GM19467 (cell line): ENCODE results near the gene CCL23.
"Not testable (repeated sequence)": the region's sequence is repeated elsewhere in the genome, so short reads cannot be mapped to it uniquely, and the experiment has no call there.

ENCODE experiments used
- ATAC-seq: cut with Tn5 transposase; IDR thresholded peaks from one replicate; pipeline ENCODE4 v1.9.1; 2021; ENCODE audit warnings: mild to moderate bottlenecking, moderate library complexity; ENCODE audit not compliant: unreplicated experiment

The CCL23 gene

GRCh38 chr17:36004594-36005108, 13.1 kb downstream of the CCL23 start:
- no peak for ATAC-seq

GRCh38 chr17:36002631-36003030, 15.1 kb downstream of the CCL23 start:
- no peak for ATAC-seq

- no peak for ATAC-seq
These were observed 15.7 kb downstream of the CCL23 start for GRCh38 chr17:36001862-36002603.

GRCh38 chr17:36001110-36001771, 16.5 kb downstream of the CCL23 start, which contains the start of gene CCL15:
TSS of gene CCL15 (minus strand) at chr17:36001553. CDS start at chr17:36001492, 61 bp downstream.
- no peak for ATAC-seq

- ATAC-seq: no peak
These were observed 17.1 kb downstream of the CCL23 start for GRCh38 chr17:36000732-36001109.

GRCh38 chr17:35998756-35999155, 19.0 kb downstream of the CCL23 start:
- ATAC-seq: no peak

GRCh38 chr17:35998018-35998545, 19.7 kb downstream of the CCL23 start:
- ATAC-seq: no peak

GRCh38 chr17:35995346-35995745, 22.4 kb downstream of the CCL23 start:
- ATAC-seq: not testable (repeated sequence)

GRCh38 chr17:35991075-35991474, 26.7 kb downstream of the CCL23 start:
- no peak for ATAC-seq

- no peak for ATAC-seq
These were observed 29.6 kb downstream of the CCL23 start for GRCh38 chr17:35988164-35988563.

GRCh38 chr17:35986643-35987042, 31.1 kb downstream of the CCL23 start, which contains the start of gene CCL14:
TSS of gene CCL14 (minus strand) at chr17:35986729. CDS start at chr17:35986649, 80 bp downstream.
- no peak for ATAC-seq

- no peak for ATAC-seq
These were observed 33.6 kb downstream of the CCL23 start for GRCh38 chr17:35984140-35984539.

- ATAC-seq: no peak
These were observed 35.2 kb downstream of the CCL23 start for GRCh38 chr17:35982409-35983191.

- no peak for ATAC-seq
These were observed 35.9 kb downstream of the CCL23 start for GRCh38 chr17:35981908-35982330.

GRCh38 chr17:35981246-35981645, 36.5 kb downstream of the CCL23 start, which contains the start of gene CCL16:
TSS of gene CCL16 (minus strand) at chr17:35981497. CDS start at chr17:35981420, 77 bp downstream.
- no peak for ATAC-seq

- no peak for ATAC-seq
These were observed 39.4 kb downstream of the CCL23 start for GRCh38 chr17:35978346-35978745.

- no peak for ATAC-seq
These were observed 40.3 kb downstream of the CCL23 start for GRCh38 chr17:35977509-35977908.

- ATAC-seq: no peak
These were observed 44.2 kb downstream of the CCL23 start for GRCh38 chr17:35973333-35974260.

- no peak for ATAC-seq
These were observed 44.8 kb downstream of the CCL23 start for GRCh38 chr17:35972945-35973332.

GRCh38 chr17:35972535-35972934, 45.2 kb downstream of the CCL23 start:
- ATAC-seq: no peak
